A673 (cell line): ENCODE measurements around the gene RPL36AL.

ENCODE experiments used
- CTCF ChIP-seq: fragments of 300-800, 200-600 bp; sonication (generic); conservative IDR thresholded peaks from 2 replicates; pipeline ENCODE4 v1.5.1; 2017; ENCODE audit warnings: low read depth, mild to moderate bottlenecking, antibody characterized with exemption, low read length, moderate library complexity, mixed read lengths
- EZH2 ChIP-seq: fragments of 200-600 bp; sonication (generic); IDR thresholded peaks from 2 replicates; pipeline ENCODE4 v1.6.1; 2017; ENCODE audit warnings: borderline replicate concordance, low read depth, mild to moderate bottlenecking, mixed read lengths, antibody characterized with exemption, low read length; ENCODE audit not compliant: poor library complexity, severe bottlenecking

- peak; percentile 91 for TF ChIP-seq CTCF
- TF ChIP-seq EZH2: no peak
Measured at GRCh38 chr14:49586673-49587460, 33.6 kb downstream of the RPL36AL start.
